Measurements from ENCODE around the gene TBCC.

DNA sequence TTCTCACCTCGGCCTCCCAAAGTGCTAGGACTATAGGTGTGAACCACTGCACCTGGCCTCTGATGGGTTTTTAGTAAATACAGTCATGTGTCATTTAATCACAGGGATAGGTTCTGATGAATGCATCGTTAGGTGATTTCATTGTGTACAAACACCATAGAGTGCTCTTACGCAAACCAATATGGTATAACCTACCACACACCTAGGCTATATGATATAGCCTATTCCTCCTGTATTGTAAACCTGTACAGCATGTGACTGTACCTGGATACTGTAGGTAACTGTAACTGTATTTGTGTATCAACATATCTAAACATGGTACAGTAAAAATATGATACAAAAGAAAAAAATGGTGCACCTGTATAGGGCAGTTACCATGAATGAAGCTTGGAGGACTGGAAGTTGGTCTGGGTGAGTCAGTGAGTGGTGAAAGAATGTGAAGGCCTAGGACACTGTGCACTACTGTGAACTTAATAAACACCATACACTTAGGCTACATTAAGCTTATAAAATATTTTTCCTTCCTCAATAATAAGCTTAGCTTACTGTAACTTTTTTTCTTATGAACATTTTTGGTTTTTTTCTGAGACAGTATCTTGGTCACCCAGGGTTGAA lies 45.9 kb upstream of the TBCC start:
- TF ChIP-seq, protein P1, sequence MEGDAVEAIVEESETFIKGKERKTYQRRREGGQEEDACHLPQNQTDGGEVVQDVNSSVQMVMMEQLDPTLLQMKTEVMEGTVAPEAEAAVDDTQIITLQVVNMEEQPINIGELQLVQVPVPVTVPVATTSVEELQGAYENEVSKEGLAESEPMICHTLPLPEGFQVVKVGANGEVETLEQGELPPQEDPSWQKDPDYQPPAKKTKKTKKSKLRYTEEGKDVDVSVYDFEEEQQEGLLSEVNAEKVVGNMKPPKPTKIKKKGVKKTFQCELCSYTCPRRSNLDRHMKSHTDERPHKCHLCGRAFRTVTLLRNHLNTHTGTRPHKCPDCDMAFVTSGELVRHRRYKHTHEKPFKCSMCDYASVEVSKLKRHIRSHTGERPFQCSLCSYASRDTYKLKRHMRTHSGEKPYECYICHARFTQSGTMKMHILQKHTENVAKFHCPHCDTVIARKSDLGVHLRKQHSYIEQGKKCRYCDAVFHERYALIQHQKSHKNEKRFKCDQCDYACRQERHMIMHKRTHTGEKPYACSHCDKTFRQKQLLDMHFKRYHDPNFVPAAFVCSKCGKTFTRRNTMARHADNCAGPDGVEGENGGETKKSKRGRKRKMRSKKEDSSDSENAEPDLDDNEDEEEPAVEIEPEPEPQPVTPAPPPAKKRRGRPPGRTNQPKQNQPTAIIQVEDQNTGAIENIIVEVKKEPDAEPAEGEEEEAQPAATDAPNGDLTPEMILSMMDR (IDR thresholded peaks at IDR 0.05; ENCODE audit: insufficient read depth, low read length, poor library complexity, severe bottlenecking): no peak
- TF ChIP-seq EZH2phosphoT487 (conservative IDR thresholded peaks at IDR 0.05; ENCODE audit: low read length): no peak

Data from SU-DHL-6 (cell line).